Stimulated activated naive CD8-positive, alpha-beta T cell treated with anti-CD3 and anti-CD28 coated beads, Interleukin-15, Interleukin-2, amounts not matched to agents 100 ng/mL and 50 ng/mL, for 24 hours (primary cell): ENCODE measurements around the gene TBC1D19.

ENCODE experiments used
- H3K27ac Mint-ChIP-seq: one replicate; pipeline ENCODE4 v1.8.0; 2021; ENCODE audit warnings: mild to moderate bottlenecking, mixed read lengths
- H3K27me3 Mint-ChIP-seq: one replicate; pipeline ENCODE4 v1.8.0; 2021; ENCODE audit warnings: mixed read lengths
- H3K36me3 Mint-ChIP-seq: one replicate; pipeline ENCODE4 v1.8.0; 2021; ENCODE audit warnings: low read depth, mixed read lengths
- H3K4me1 Mint-ChIP-seq: one replicate; pipeline ENCODE4 v1.8.0; 2021; ENCODE audit warnings: low read depth, mixed read lengths
- H3K4me3 Mint-ChIP-seq: one replicate; pipeline ENCODE4 v1.8.0; 2021; ENCODE audit warnings: mild to moderate bottlenecking, mixed read lengths
- H3K9me3 Mint-ChIP-seq: one replicate; pipeline ENCODE4 v1.8.0; 2021; ENCODE audit warnings: mixed read lengths

Gene TBC1D19

GRCh38 chr4:26753187-26753586 is 169.3 kb downstream of the TBC1D19 start:
- Mint-ChIP-seq H3K36me3 (peaks cover 11% of the 10 kb centered on the region), H3K27ac (no peak overlapping the region), H3K4me1 (peaks cover 17% of the 10 kb centered on the region), H3K9me3 (no peaks in the 10 kb centered on the region), H3K4me3 (no peak overlapping the region), H3K27me3 (no peaks in the 10 kb centered on the region)

GRCh38 chr4:26753617-26754016 is 169.7 kb downstream of the TBC1D19 start:
- Mint-ChIP-seq H3K36me3 (peaks cover 6% of the 10 kb centered on the region), H3K27ac (no peak overlapping the region), H3K4me3 (no peak overlapping the region), H3K27me3 (no peaks in the 10 kb centered on the region), H3K4me1 (peaks cover 15% of the 10 kb centered on the region), H3K9me3 (no peaks in the 10 kb centered on the region)

GRCh38 chr4:26757751-26758150 is 173.9 kb downstream of the TBC1D19 start:
- Mint-ChIP-seq H3K9me3 (no peaks in the 10 kb centered on the region), H3K27ac (no peak overlapping the region), H3K4me1 (peaks cover 4% of the 10 kb centered on the region), H3K4me3 (no peak overlapping the region), H3K27me3 (no peaks in the 10 kb centered on the region), H3K36me3 (peaks cover 4% of the 10 kb centered on the region)

GRCh38 chr4:26758899-26759298 is 175.0 kb downstream of the TBC1D19 start:
- peaks cover 4% of the 10 kb centered on the region for H3K4me1 Mint-ChIP-seq
- H3K4me3 Mint-ChIP-seq = no peak overlapping the region
- no peaks in the 10 kb centered on the region for H3K9me3 Mint-ChIP-seq
- H3K27ac Mint-ChIP-seq = no peak overlapping the region
- no peaks in the 10 kb centered on the region for H3K27me3 Mint-ChIP-seq
- H3K36me3 Mint-ChIP-seq = peaks cover 4% of the 10 kb centered on the region

GRCh38 chr4:26762650-26763049 is 178.8 kb downstream of the TBC1D19 start:
- Mint-ChIP-seq H3K27ac (no peak overlapping the region), H3K36me3 (peaks cover 11% of the 10 kb centered on the region), H3K4me3 (no peak overlapping the region)

GRCh38 chr4:26763063-26763462 is 179.2 kb downstream of the TBC1D19 start:
- H3K4me3 Mint-ChIP-seq = no peak overlapping the region
- H3K9me3 Mint-ChIP-seq = no peaks in the 10 kb centered on the region
- peaks cover 11% of the 10 kb centered on the region for H3K36me3 Mint-ChIP-seq
- H3K4me1 Mint-ChIP-seq = peaks cover 4% of the 10 kb centered on the region
- no peaks in the 10 kb centered on the region for H3K27me3 Mint-ChIP-seq
- no peak overlapping the region for H3K27ac Mint-ChIP-seq

More at GRCh38 chr4:26762650-26763049, 178.8 kb downstream of the TBC1D19 start:
- peaks cover 4% of the 10 kb centered on the region for H3K4me1 Mint-ChIP-seq
- no peaks in the 10 kb centered on the region for H3K27me3 Mint-ChIP-seq
- no peaks in the 10 kb centered on the region for H3K9me3 Mint-ChIP-seq

- H3K9me3 Mint-ChIP-seq = no peaks in the 10 kb centered on the region
- peaks cover 4% of the 10 kb centered on the region for H3K4me1 Mint-ChIP-seq
- H3K36me3 Mint-ChIP-seq = peaks cover 11% of the 10 kb centered on the region
- no peak overlapping the region for H3K4me3 Mint-ChIP-seq
- H3K27me3 Mint-ChIP-seq = no peaks in the 10 kb centered on the region
- H3K27ac Mint-ChIP-seq = no peak overlapping the region
These were observed 179.8 kb downstream of the TBC1D19 start for GRCh38 chr4:26763648-26764047.

GRCh38 chr4:26764231-26764630 is 180.3 kb downstream of the TBC1D19 start:
- Mint-ChIP-seq H3K9me3 (no peaks in the 10 kb centered on the region), H3K4me1 (peaks cover 4% of the 10 kb centered on the region), H3K27ac (no peak overlapping the region), H3K4me3 (no peak overlapping the region), H3K36me3 (peaks cover 11% of the 10 kb centered on the region), H3K27me3 (no peaks in the 10 kb centered on the region)

GRCh38 chr4:26765515-26765914 is 181.6 kb downstream of the TBC1D19 start:
- no peaks in the 10 kb centered on the region for H3K27me3 Mint-ChIP-seq
- peaks cover 4% of the 10 kb centered on the region for H3K4me1 Mint-ChIP-seq
- no peaks in the 10 kb centered on the region for H3K9me3 Mint-ChIP-seq

GRCh38 chr4:26766141-26766540 is 182.3 kb downstream of the TBC1D19 start:
- no peak overlapping the region for H3K27ac Mint-ChIP-seq
- peaks cover 16% of the 10 kb centered on the region for H3K36me3 Mint-ChIP-seq
- H3K9me3 Mint-ChIP-seq = no peaks in the 10 kb centered on the region
- peaks cover 4% of the 10 kb centered on the region for H3K4me1 Mint-ChIP-seq
- no peak overlapping the region for H3K4me3 Mint-ChIP-seq
- no peaks in the 10 kb centered on the region for H3K27me3 Mint-ChIP-seq

More at GRCh38 chr4:26765515-26765914, 181.6 kb downstream of the TBC1D19 start:
- Mint-ChIP-seq H3K36me3 (peaks cover 16% of the 10 kb centered on the region), H3K27ac (no peak overlapping the region), H3K4me3 (no peak overlapping the region)

- Mint-ChIP-seq H3K9me3 (no peaks in the 10 kb centered on the region), H3K4me1 (no peaks in the 10 kb centered on the region), H3K27me3 (no peaks in the 10 kb centered on the region), H3K4me3 (no peak overlapping the region), H3K36me3 (peaks cover 18% of the 10 kb centered on the region), H3K27ac (no peak overlapping the region)
These were observed 188.4 kb downstream of the TBC1D19 start for GRCh38 chr4:26772096-26772873.

GRCh38 chr4:26779224-26779623 is 195.3 kb downstream of the TBC1D19 start:
- Mint-ChIP-seq H3K36me3 (peaks cover 3% of the 10 kb centered on the region), H3K27me3 (no peaks in the 10 kb centered on the region), H3K4me3 (no peak overlapping the region), H3K4me1 (no peaks in the 10 kb centered on the region), H3K27ac (no peak overlapping the region), H3K9me3 (no peaks in the 10 kb centered on the region)

- Mint-ChIP-seq H3K27ac (no peak overlapping the region), H3K27me3 (no peaks in the 10 kb centered on the region), H3K36me3 (no peaks in the 10 kb centered on the region), H3K9me3 (no peaks in the 10 kb centered on the region), H3K4me1 (no peaks in the 10 kb centered on the region), H3K4me3 (no peak overlapping the region)
These were observed 195.8 kb downstream of the TBC1D19 start for GRCh38 chr4:26779674-26780073.

GRCh38 chr4:26780539-26780938 is 196.7 kb downstream of the TBC1D19 start:
- H3K9me3 Mint-ChIP-seq = no peaks in the 10 kb centered on the region
- H3K4me3 Mint-ChIP-seq = no peak overlapping the region
- H3K27me3 Mint-ChIP-seq = no peaks in the 10 kb centered on the region
- no peak overlapping the region for H3K27ac Mint-ChIP-seq
- H3K4me1 Mint-ChIP-seq = no peaks in the 10 kb centered on the region
- H3K36me3 Mint-ChIP-seq = no peaks in the 10 kb centered on the region

- Mint-ChIP-seq H3K9me3 (no peaks in the 10 kb centered on the region), H3K27me3 (no peaks in the 10 kb centered on the region)
These were observed 198.4 kb downstream of the TBC1D19 start for GRCh38 chr4:26782168-26782829.

More at GRCh38 chr4:26782168-26782829, 198.4 kb downstream of the TBC1D19 start:
- Mint-ChIP-seq H3K4me1 (peaks cover 1% of the 10 kb centered on the region), H3K36me3 (no peaks in the 10 kb centered on the region), H3K4me3 (no peak overlapping the region), H3K27ac (no peak overlapping the region)
